Measurements from ENCODE around the gene SUMO4.

The SUMO4 gene

GRCh38 chr6:149425754-149426153, 25.7 kb downstream of the SUMO4 start:
- no peak overlapping the region for H3K4me3 ChIP-seq (ENCODE audit: low read depth, low read length)
- TF ChIP-seq CTCF (IDR thresholded peaks at IDR 0.05; ENCODE audit: low read depth, low read length) (no peak), MYC (IDR thresholded peaks at IDR 0.05; ENCODE audit: low read depth, low read length) (no peak), MAX (IDR thresholded peaks at IDR 0.05; ENCODE audit: low read depth, low read length) (no peak), POLR2A (IDR thresholded peaks at IDR 0.05; ENCODE audit: extremely low read depth, insufficient read length) (no peak)
- no peak for DNase-seq (ENCODE audit: low read depth)

DNA sequence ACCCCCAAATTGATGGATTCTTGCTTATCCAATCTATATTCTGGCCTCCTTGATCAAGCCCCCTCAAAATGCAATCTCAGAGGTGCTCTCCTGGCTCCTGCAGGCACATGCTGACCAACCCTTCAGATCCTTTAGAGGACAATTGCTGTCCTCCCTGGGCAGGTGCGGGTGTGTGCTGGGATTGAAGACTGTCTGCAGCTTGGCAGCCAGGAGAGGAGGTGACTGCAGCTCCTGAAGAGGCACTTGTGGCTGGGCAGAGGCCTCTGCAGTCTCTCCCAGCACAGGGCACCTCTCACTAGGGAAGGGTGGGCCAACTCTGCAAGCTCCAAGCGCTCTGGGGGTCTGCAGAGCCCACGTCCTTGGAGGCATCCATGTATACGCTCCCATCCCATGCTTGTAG, 28.5 kb downstream of the SUMO4 start:
- H3K4me3 ChIP-seq (ENCODE audit: low read depth, low read length), result no peak overlapping the region
- no peak for TF ChIP-seq CTCF (IDR thresholded peaks at IDR 0.05; ENCODE audit: low read depth, low read length)
- TF ChIP-seq MYC (IDR thresholded peaks at IDR 0.05; ENCODE audit: low read depth, low read length), result no peak
- TF ChIP-seq POLR2A (IDR thresholded peaks at IDR 0.05; ENCODE audit: extremely low read depth, insufficient read length), result no peak
- TF ChIP-seq MAX (IDR thresholded peaks at IDR 0.05; ENCODE audit: low read depth, low read length), result no peak
- no peak for DNase-seq (ENCODE audit: low read depth)

DNA sequence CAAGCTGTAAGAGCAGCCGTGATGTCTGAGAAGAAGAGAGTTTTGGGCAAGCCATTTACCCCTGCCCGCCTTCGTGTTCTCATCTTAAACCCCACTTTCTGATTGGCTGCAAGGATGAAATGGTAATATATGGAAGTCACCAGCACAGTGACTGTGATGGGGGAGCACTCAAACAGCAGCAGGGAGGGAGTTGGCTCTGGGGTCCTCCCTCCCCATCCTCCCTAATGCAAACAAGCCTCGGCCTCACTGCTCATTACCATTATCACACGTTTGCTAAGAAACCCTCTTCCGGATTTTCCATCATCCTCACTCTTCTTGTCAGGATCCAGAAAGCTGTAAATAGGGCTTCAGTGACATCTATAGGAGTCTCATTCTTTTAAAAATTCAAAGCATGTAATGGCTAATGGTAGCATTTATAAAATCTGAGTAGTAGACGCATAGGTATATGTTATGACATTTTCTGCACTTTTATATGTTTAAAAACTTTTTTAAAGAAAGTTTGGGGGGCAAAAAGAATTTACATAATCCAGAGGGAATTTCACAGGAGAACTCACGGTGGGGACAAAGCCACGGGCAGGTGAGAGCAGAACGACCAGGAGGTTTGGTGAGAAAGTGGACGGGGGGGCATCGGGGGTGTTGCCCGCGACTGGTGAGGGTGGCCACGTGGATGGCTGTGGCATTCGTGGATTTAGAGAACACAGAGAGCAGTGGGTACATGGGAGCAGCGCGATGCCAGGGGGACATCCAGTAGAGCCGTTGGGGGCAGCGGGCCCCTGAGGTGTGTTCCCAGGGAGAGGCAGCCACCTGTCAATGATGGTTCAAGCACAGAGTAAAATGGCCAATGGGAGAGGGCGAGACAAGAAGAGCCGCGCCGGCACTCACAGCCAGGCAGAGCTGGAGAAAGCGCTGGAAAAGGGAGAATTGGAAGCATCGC, 29.6 kb downstream of the SUMO4 start:
- no peak for DNase-seq (ENCODE audit: low read depth)
- TF ChIP-seq MYC (IDR thresholded peaks at IDR 0.05; ENCODE audit: low read depth, low read length) (no peak), POLR2A (IDR thresholded peaks at IDR 0.05; ENCODE audit: extremely low read depth, insufficient read length) (no peak), CTCF (IDR thresholded peaks at IDR 0.05; ENCODE audit: low read depth, low read length) (no peak), MAX (IDR thresholded peaks at IDR 0.05; ENCODE audit: low read depth, low read length) (no peak)
- no peak overlapping the region for H3K4me3 ChIP-seq (ENCODE audit: low read depth, low read length)

DNA sequence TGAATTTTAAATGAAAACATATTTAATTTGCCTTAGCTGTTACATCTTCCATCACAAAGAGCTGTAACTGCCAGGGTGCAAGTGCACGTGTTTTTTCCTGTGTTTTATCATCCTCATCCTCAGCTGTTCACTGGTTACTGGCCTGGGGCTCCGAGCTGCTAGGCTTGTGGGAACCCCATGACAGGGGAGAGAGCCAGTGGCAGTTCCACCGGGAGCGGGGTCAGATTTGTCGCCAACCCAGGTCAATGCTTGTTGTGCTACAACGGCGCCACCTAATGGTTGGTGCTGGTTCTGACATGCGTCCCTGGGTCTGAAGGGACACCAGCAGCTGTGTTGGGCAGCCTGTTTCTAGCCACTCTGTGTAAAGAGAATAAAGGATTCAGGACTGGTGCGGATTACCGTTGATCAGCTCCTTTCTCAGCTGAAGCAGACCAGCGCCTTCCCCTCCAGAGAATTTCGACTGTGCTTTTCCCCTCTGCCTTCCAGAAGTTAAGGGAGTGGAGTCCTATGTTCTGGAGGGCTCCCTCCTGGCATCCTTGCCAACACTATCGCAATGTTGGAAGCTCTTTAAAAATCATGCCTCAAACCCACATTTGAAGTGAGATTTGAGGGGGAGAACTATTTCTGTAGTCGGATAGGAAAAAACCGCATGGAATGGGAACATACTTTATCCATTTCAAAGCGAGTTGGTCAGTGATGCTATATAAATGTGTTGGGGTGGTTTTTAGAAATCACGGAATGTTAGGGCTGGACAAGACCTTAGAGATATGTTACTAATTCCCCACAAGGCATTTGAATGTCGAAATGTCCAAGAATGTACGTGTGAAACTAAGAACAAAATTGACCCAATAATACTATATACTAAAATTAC, 32.1 kb downstream of the SUMO4 start:
- no peak overlapping the region for H3K4me3 ChIP-seq (ENCODE audit: low read depth, low read length)

More for the DNA sequence above, 32.1 kb downstream of the SUMO4 start:
- DNase-seq (ENCODE audit: low read depth), result peak; percentile 90
- peak; percentile 88 for TF ChIP-seq CTCF (IDR thresholded peaks at IDR 0.05; ENCODE audit: low read depth, low read length)
- TF ChIP-seq MYC (IDR thresholded peaks at IDR 0.05; ENCODE audit: low read depth, low read length), result no peak
- no peak for TF ChIP-seq POLR2A (IDR thresholded peaks at IDR 0.05; ENCODE audit: extremely low read depth, insufficient read length)
- peak; percentile 85 for TF ChIP-seq MAX (IDR thresholded peaks at IDR 0.05; ENCODE audit: low read depth, low read length)

Data from NB4 (cell line).